Mesendoderm (in vitro differentiated cells): ENCODE measurements around the gene TMC3.

ENCODE experiments used
- DNase-seq: peaks from one replicate; pipeline ENCODE4 v3.0.0; 2013
- H2AK5ac ChIP-seq: 2 replicates; pipeline ENCODE4 v1.6.1; 2013; ENCODE audit warnings: low read length, inconsistent platforms
- H2BK120ac ChIP-seq: 2 replicates; pipeline ENCODE4 v1.6.1; 2013; ENCODE audit warnings: low read depth, mild to moderate bottlenecking, low read length, moderate library complexity, mixed read lengths
- H2BK15ac ChIP-seq: replicated peaks from 2 replicates; pipeline ENCODE4 v1.6.1; 2013; ENCODE audit warnings: low read depth, mild to moderate bottlenecking, moderate library complexity
- H2BK5ac ChIP-seq: 2 replicates; pipeline ENCODE4 v1.6.1; 2013; ENCODE audit warnings: low read length, inconsistent platforms
- H3K18ac ChIP-seq: 2 replicates; pipeline ENCODE4 v1.6.1; 2013; ENCODE audit warnings: mild to moderate bottlenecking, low read length, mixed read lengths
- H3K23ac ChIP-seq: one replicate; pipeline ENCODE4 v1.6.1; 2013; ENCODE audit warnings: low read length
- H3K27ac ChIP-seq: 2 replicates; pipeline ENCODE4 v1.5.1; 2013; ENCODE audit warnings: low read depth, mild to moderate bottlenecking, inconsistent platforms, low read length, moderate library complexity
- H3K27me3 ChIP-seq: 2 replicates; pipeline ENCODE4 v1.6.1; 2013; ENCODE audit warnings: low read length, control low read depth, mild to moderate bottlenecking, inconsistent platforms; ENCODE audit not compliant: insufficient read depth, poor library complexity
- H3K36me3 ChIP-seq: 2 replicates; pipeline ENCODE4 v1.6.1; 2013; ENCODE audit warnings: low read length, inconsistent platforms; ENCODE audit not compliant: control insufficient read depth, insufficient read depth
- H3K4ac ChIP-seq: one replicate; pipeline ENCODE4 v1.6.1; 2013; ENCODE audit warnings: low read depth, mild to moderate bottlenecking, low read length, moderate library complexity
- H3K4me1 ChIP-seq: 2 replicates; pipeline ENCODE4 v1.6.1; 2013; ENCODE audit warnings: low read depth, low read length, inconsistent platforms; ENCODE audit not compliant: control insufficient read depth
- H3K4me2 ChIP-seq: 2 replicates; pipeline ENCODE4 v1.6.1; 2013; ENCODE audit warnings: low read length
- H3K4me3 ChIP-seq: 2 replicates; pipeline ENCODE4 v1.5.1; 2013; ENCODE audit warnings: mild to moderate bottlenecking, low read length
- H3K56ac ChIP-seq: one replicate; pipeline ENCODE4 v1.6.1; 2013; ENCODE audit warnings: low read length
- H3K79me1 ChIP-seq: 2 replicates; pipeline ENCODE4 v1.6.1; 2013; ENCODE audit warnings: low read length, inconsistent platforms
- H3K79me2 ChIP-seq: 2 replicates; pipeline ENCODE4 v1.6.1; 2013; ENCODE audit warnings: mild to moderate bottlenecking, low read length; ENCODE audit not compliant: control insufficient read depth, insufficient read depth
- H3K9ac ChIP-seq: 2 replicates; pipeline ENCODE4 v1.6.1; 2013; ENCODE audit warnings: low read length, inconsistent platforms
- H4K5ac ChIP-seq: one replicate; pipeline ENCODE4 v1.6.1; 2013; ENCODE audit warnings: low read length
- H4K8ac ChIP-seq: one replicate; pipeline ENCODE4 v1.6.1; 2013; ENCODE audit warnings: low read depth, mild to moderate bottlenecking, control low read depth, low read length, moderate library complexity
- WGBS: extraction: QIAGEN DNeasy Blood & Tissue Kit; methylation state at CpG from one replicate; pipeline ENCODE4 v1.1.7; 2013; ENCODE audit warnings: low lambda C conversion rate, missing lambda C conversion rate; ENCODE audit not compliant: insufficient coverage; ENCODE audit errors: extremely low coverage; 5-methylcytosine and 5-hydroxymethylcytosine counted together

TMC3 gene

GRCh38 chr15:81281456-81281735 lies 92.6 kb downstream of the TMC3 start:
- no peak for DNase-seq
- Histone ChIP-seq H3K79me2 (no peaks in the 10 kb centered on the region), H3K56ac (no peak overlapping the region), H4K8ac (no peak overlapping the region), H2BK5ac (no peak overlapping the region), H2AK5ac (no peak overlapping the region), H3K23ac (no peak overlapping the region), H3K79me1 (no peaks in the 10 kb centered on the region), H2BK120ac (no peak overlapping the region), H3K27ac (no peak overlapping the region), H4K5ac (no peak overlapping the region), H3K18ac (no peak overlapping the region), H3K4ac (no peak overlapping the region), H3K27me3 (no peaks in the 10 kb centered on the region), H3K4me3 (no peak overlapping the region), H3K4me1 (no peaks in the 10 kb centered on the region), H3K36me3 (no peaks in the 10 kb centered on the region), H3K9ac (no peak overlapping the region), H2BK15ac (no peak overlapping the region), H3K4me2 (no peak overlapping the region)
- WGBS = no CpG with 5 or more reads among the region's 3 CpGs
